AG09319 (cell line): Measurements from ENCODE around the gene CCDC180.
"Not testable (repeated sequence)": the region's sequence is repeated elsewhere in the genome, so short reads cannot be mapped to it uniquely, and the experiment has no call there.

Experiments
- DNase-seq: peaks from one replicate; pipeline ENCODE4 v3.0.0-alpha.2; 2010; ENCODE audit warnings: low read depth; ENCODE audit errors: extremely low read depth
- TF ChIP-seq, protein P1 (sequence below): IDR thresholded peaks from 2 replicates; pipeline ENCODE4 v1.5.1; 2011; ENCODE audit warnings: low read depth, mild to moderate bottlenecking, inconsistent platforms, low read length, moderate library complexity

CCDC180 gene

DNA sequence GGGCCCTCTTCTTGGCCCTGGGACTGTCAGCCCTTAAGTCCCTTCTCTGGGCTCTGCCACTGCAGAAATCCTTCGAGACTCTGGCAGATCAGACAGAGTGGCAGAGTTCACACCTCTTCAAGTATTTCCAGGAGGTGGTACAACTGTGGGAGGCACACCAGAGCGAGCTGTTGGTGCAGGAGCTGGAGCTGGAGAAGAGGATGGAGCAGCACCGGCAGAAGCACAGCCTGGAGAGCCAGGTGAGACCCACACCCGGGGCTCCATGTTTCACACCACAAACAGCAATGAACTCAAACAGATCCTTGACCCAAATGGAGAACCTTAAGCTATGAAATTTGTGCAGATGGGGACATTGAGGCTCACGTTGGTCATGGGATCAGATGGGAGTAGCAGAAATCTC, 17.5 kb downstream of the CCDC180 start:
- TF ChIP-seq, protein P1, sequence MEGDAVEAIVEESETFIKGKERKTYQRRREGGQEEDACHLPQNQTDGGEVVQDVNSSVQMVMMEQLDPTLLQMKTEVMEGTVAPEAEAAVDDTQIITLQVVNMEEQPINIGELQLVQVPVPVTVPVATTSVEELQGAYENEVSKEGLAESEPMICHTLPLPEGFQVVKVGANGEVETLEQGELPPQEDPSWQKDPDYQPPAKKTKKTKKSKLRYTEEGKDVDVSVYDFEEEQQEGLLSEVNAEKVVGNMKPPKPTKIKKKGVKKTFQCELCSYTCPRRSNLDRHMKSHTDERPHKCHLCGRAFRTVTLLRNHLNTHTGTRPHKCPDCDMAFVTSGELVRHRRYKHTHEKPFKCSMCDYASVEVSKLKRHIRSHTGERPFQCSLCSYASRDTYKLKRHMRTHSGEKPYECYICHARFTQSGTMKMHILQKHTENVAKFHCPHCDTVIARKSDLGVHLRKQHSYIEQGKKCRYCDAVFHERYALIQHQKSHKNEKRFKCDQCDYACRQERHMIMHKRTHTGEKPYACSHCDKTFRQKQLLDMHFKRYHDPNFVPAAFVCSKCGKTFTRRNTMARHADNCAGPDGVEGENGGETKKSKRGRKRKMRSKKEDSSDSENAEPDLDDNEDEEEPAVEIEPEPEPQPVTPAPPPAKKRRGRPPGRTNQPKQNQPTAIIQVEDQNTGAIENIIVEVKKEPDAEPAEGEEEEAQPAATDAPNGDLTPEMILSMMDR = no peak
- no peak for DNase-seq

DNA sequence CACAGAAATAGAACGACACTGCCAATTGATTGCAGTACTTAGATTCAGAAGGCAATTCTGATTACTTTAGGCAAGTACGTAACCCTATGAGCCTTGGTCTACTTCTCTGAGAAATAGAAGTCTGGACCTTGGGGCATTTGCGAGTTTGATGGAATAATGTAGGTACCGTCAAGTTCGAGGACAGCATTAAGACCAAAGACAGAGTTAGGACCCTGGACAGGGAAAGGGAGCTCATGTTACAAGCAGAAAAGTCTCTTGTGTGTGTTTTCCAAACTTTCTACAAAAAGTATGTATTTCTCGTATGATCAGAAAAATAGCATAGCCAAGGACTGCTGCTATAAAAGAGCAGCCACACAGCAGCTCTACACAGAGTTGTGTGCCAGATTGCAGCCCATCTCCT, 20.1 kb downstream of the CCDC180 start:
- no peak for DNase-seq
- TF ChIP-seq, protein P1 = no peak

DNA sequence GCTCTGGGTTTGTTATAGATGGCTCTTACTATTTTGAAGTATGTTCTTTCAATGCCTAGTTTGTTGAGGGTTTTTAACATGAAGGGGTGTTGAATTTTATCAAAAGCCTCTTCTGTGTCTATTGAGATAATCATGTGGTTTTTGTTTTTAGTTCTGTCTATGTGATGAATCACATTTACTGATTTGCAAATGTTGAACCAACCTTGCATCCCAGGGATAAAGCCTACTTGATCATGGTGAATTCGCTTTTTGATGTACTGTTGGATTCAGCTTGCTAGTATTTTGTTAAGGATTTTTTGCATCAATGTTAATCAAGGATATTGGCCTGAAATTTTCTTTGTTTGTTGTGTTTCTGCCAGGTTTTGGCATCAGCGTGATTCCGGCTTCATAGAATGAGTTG, 25.5 kb downstream of the CCDC180 start:
- DNase-seq = no peak
- TF ChIP-seq, protein P1 = no peak

DNA sequence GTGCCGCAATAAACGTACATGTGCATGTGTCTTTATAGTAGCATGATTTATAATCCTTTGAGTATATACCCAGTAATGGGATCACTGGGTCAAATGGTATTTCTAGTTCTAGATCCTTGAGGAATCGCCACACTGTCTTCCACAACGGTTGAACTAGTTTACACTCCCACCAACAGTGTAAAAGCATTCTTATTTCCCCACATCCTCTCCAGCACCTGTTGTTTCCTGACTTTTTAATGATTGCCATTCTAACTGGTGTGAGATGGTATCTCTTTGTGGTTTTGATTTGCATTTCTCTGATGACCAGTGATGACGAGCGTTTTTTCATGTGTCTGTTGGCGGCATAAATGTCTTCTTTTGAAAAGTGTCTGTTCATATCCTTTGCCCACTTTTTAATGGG, 28.2 kb downstream of the CCDC180 start:
- not testable (repeated sequence) for DNase-seq

DNA sequence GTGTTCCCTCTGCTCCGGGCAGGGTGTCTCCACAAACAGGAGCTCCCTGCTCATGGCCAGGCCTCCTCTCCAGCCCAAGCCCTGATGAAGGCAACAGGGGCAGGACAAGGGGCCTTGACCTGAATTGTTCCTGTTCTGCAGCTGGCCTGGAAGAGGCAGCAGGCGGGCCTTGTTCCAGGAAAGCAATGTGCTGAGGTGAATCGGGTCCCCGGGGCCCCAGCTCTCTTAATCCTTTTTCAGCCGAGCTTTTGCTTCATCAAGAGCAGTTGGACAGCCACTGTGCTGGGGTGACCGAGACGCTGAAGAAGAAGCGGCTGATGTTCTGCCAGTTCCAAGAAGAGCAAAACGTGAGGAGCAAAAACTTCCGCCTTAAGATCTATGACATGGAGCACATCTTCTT, 41.4 kb downstream of the CCDC180 start:
- no peak for DNase-seq
- TF ChIP-seq, protein P1 = no peak

DNA sequence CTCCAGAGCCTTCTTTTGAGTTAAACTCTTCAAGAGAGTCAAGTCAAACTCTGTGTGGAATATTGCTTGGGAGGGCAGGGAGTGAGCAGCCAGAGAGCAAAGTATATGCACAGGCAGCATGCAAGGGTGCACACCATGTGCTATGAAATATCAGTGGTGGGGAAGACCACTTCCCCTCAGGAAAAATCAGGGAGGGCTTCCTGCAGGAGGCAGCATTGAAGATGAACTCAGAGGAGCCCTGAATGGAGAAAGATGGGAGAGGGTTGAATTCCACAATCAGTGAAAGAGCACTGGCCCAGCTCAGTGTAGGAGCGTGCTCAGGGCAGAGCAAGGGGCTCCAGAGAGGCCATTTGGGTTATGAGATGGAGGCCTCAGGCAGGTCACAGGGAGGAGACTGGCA, 41.9 kb downstream of the CCDC180 start:
- no peak for DNase-seq
- TF ChIP-seq, protein P1 = no peak

DNA sequence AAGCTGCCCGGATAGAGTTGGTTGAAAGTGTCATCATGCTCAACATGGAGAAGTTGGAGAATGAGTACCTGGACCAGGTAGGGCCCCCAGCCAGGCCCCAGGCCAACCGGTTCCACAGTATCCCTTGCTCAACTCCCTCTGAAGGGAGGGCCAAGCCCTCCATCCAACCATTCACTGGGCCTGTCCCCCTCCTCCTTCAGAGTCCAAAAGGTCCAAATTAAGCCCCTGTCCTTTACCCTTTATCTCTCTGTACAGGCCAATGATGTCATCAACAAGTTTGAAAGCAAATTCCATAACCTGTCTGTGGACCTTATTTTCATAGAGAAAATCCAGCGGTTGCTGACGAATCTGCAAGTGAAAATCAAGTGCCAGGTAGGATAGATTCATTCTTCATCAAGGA, 47.2 kb downstream of the CCDC180 start:
- TF ChIP-seq, protein P1 = no peak
- no peak for DNase-seq

DNA sequence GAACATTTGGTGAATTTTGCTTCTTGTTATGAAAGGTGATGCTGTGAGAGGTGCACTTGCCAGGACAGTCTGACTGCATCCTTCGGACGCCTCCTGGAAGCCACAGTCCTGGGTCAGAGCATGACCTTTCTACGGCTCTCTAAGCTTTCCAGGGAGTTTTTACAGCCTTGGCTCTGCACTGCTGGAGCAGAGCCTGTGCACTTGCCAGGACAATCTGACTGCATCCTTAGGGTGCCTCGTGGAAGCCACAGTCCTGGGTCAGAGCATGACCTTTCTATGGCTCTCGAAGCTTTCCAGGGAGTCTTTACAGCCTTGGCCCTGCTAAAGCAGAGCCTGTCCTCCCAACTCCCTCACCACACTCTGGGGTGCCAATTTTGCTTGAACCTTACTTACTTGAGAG, 49.6 kb downstream of the CCDC180 start:
- DNase-seq = no peak
- TF ChIP-seq, protein P1 = no peak
